Tibial artery (tissue), 4 donors: Measurements from ENCODE around the gene TGM2.
A peak's percentile ranks its signal among the peaks of the same experiment; 100 is the strongest.

Experiments used
- DNase-seq, 2 donors: peaks; one replicate each; pipeline ENCODE4 v3.0.0-alpha.2; 2019
- H3K27ac ChIP-seq, 2 donors: fragments of 200-600 bp; sonication (generic) in 1 of 2; 1 replicate in 1 of 2; 2 replicates in 1 of 2; pipeline ENCODE4 v1.5.1; 2018 to 2019; ENCODE audit warnings: mild to moderate bottlenecking in 1 of 2
- H3K27me3 ChIP-seq, 2 donors: fragments of 200-600 bp; sonication (generic) in 1 of 2; one replicate each; pipeline versions ENCODE4 v1.5.1 to v1.6.0; 2016 to 2019
- H3K36me3 ChIP-seq, 3 donors: fragments of 200-600 bp; sonication (generic) in 2 of 3; one replicate each; pipeline ENCODE4 v1.5.1; 2016 to 2019; ENCODE audit warnings: mild to moderate bottlenecking in 2 of 3
- H3K4me1 ChIP-seq, 4 donors: fragments of 200-600 bp; sonication (generic) in 2 of 4; 1 replicate in 3 of 4; 2 replicates in 1 of 4; pipeline ENCODE4 v1.5.1; 2016 to 2019
- H3K4me3 ChIP-seq, 2 donors: fragments of 200-600 bp; sonication (generic) in 1 of 2; 1 replicate in 1 of 2; 2 replicates in 1 of 2; pipeline ENCODE4 v1.5.1; 2018 to 2019; ENCODE audit warnings: mild to moderate bottlenecking in 2 of 2
- H3K9me3 ChIP-seq, 3 donors: fragments of 200-600 bp; sonication (generic) in 1 of 3; one replicate each; pipeline ENCODE4 v1.5.1; 2016 to 2019
- CTCF ChIP-seq, 2 experiments: fragments of 200-600 bp in 1 of 2; fragments of 450-650 bp in 1 of 2; IDR thresholded peaks; one replicate each; pipeline ENCODE4 v1.5.1; 2017 to 2019; ENCODE audit warnings: antibody characterized with exemption in 2 of 2, mild to moderate bottlenecking in 1 of 2, moderate library complexity in 1 of 2
- intact Hi-C: fragments of 100-400 bp; cut with DNase I; formaldehyde crosslinking; loops from one replicate; pipeline ENCODE4 v1.15.0; 2023; ENCODE audit warnings: low total_unique reads

The TGM2 gene

GRCh38 chr20:38165089-38165965, at the start of gene TGM2:
Gene TGM2, minus strand, starts transcription at chr20:38165270. Its CDS starts 72 bp downstream, at chr20:38165198.
- peaks cover 9 to 13% (median 10%) of the 10 kb centered on the region in 3 donors for H3K36me3 ChIP-seq
- no peaks in the 10 kb centered on the region for H3K9me3 ChIP-seq
- peak; percentile 71 to 94 for DNase-seq
- peak within 1 kb of the TSS; percentile 66 to 69 for H3K4me3 ChIP-seq
- no peaks in the 10 kb centered on the region for H3K27me3 ChIP-seq
- intact Hi-C loops: loop anchor here (5.0 kb wide), 1 partner anchor 93 kb away; no protein-coding TSS in a partner anchor
- peak within 1 kb of the TSS; percentile 84 to 89 for H3K27ac ChIP-seq
- peaks cover 4 to 91% (median 62%) of the 10 kb centered on the region in 4 donors for H3K4me1 ChIP-seq
- peak; percentile 94 to 98 for TF ChIP-seq CTCF (IDR thresholded peaks at IDR 0.05)

GRCh38 chr20:38214256-38215193, 49.5 kb upstream of the TGM2 start:
- Histone ChIP-seq H3K4me3 (no peak overlapping the region), H3K27ac (no peak overlapping the region), H3K4me1 (peaks cover 0 to 57% (median 40%) of the 10 kb centered on the region in 4 donors), H3K36me3 (no peaks in the 10 kb centered on the region), H3K9me3 (no peaks in the 10 kb centered on the region), H3K27me3 (no peaks in the 10 kb centered on the region)
- no peak for TF ChIP-seq CTCF (IDR thresholded peaks at IDR 0.05)
- intact Hi-C loops: loop anchor here (5.0 kb wide), 1 partner anchor 42 kb away; no protein-coding TSS in a partner anchor
- peak in 1 of 2 donors; percentile 50 for DNase-seq

GRCh38 chr20:38213607-38213940, 48.5 kb upstream of the TGM2 start:
- peak overlapping the region; percentile 78 to 82 for H3K27ac ChIP-seq
- intact Hi-C loops: no loop called here
- no peak for DNase-seq
- no peaks in the 10 kb centered on the region for H3K36me3 ChIP-seq
- peaks cover 0 to 66% (median 49%) of the 10 kb centered on the region in 4 donors for H3K4me1 ChIP-seq
- no peak for TF ChIP-seq CTCF (IDR thresholded peaks at IDR 0.05)
- H3K9me3 ChIP-seq: no peaks in the 10 kb centered on the region
- no peak overlapping the region for H3K4me3 ChIP-seq
- H3K27me3 ChIP-seq: no peaks in the 10 kb centered on the region

GRCh38 chr20:38212806-38213606, 47.9 kb upstream of the TGM2 start:
- Histone ChIP-seq H3K27ac (peak overlapping the region; percentile 78 to 82), H3K9me3 (no peaks in the 10 kb centered on the region), H3K4me3 (no peak overlapping the region), H3K4me1 (peaks cover 0 to 66% (median 47%) of the 10 kb centered on the region in 4 donors), H3K27me3 (no peaks in the 10 kb centered on the region), H3K36me3 (no peaks in the 10 kb centered on the region)
- intact Hi-C loops: no loop called here
- peak in 1 of 2 donors; percentile 69 for DNase-seq
- TF ChIP-seq CTCF (IDR thresholded peaks at IDR 0.05): no peak
